A673 (cell line): Measurements from ENCODE around the gene AOPEP. TPM values are rescaled to one million over a fixed set of nuclear protein-coding genes. Genes with fewer than 3 reads are reported as not detected.

Experiments
- BruUV-seq: library from RNA; stranded (reverse); fragments of 400-500 nt; replicated peaks from 2 replicates; lab custom pipeline; 2021; lab: Mats Ljungman, UMichigan
- CTCF ChIA-PET: fragments of 300-600 bp; sonication (Branson Sonifier 250); formaldehyde crosslinking; loops from one replicate; lab custom pipeline; 2022; ENCODE audit warnings: antibody characterized with exemption; lab: Charles Lee
- POLR2A ChIA-PET: fragments of 300-600 bp; sonication (Branson Sonifier 250); formaldehyde crosslinking; loops from one replicate; lab custom pipeline; 2022; ENCODE audit warnings: antibody characterized with exemption; ENCODE audit not compliant: low non-redundant PET; lab: Charles Lee
- DNase-seq: peaks from one replicate; pipeline ENCODE4 v3.0.0-alpha.2; 2015; ENCODE audit warnings: low spot score
- H3K27ac ChIP-seq: fragments of 200-600 bp; sonication (generic); 2 replicates; pipeline ENCODE4 v1.5.1; 2016; ENCODE audit warnings: mixed run types, low read depth, mild to moderate bottlenecking, mixed read lengths, antibody characterized with exemption, low read length; ENCODE audit not compliant: poor library complexity, severe bottlenecking
- H3K27me3 ChIP-seq: fragments of 200-600 bp; sonication (generic); replicated peaks from 2 replicates; pipeline ENCODE4 v1.6.1; 2017; ENCODE audit warnings: mixed run types, low read depth, mild to moderate bottlenecking, mixed read lengths, antibody characterized with exemption, low read length; ENCODE audit not compliant: insufficient read depth, poor library complexity
- H3K36me3 ChIP-seq: fragments of 200-600 bp; sonication (generic); 2 replicates; pipeline ENCODE4 v1.6.1; 2016; ENCODE audit warnings: mixed run types, mild to moderate bottlenecking, mixed read lengths, antibody characterized with exemption, low read length; ENCODE audit not compliant: insufficient read depth, poor library complexity, severe bottlenecking
- H3K4me1 ChIP-seq: fragments of 200-600 bp; sonication (generic); 2 replicates; pipeline ENCODE4 v1.6.1; 2017; ENCODE audit warnings: mixed run types, mild to moderate bottlenecking, mixed read lengths, antibody characterized with exemption, low read length; ENCODE audit not compliant: insufficient read depth, poor library complexity, severe bottlenecking
- H3K4me3 ChIP-seq: fragments of 200-600 bp; sonication (generic); 2 replicates; pipeline ENCODE4 v1.5.1; 2016; ENCODE audit warnings: low read depth, mixed run types, mild to moderate bottlenecking, mixed read lengths, low read length; ENCODE audit not compliant: poor library complexity, severe bottlenecking
- H3K9me3 ChIP-seq: fragments of 200-600 bp; sonication (generic); 2 replicates; pipeline ENCODE4 v1.6.1; 2016; ENCODE audit warnings: mixed run types, low read depth, mild to moderate bottlenecking, mixed read lengths, antibody characterized with exemption, low read length; ENCODE audit not compliant: poor library complexity, severe bottlenecking
- EZH2 ChIP-seq: fragments of 200-600 bp; sonication (generic); IDR thresholded peaks from 2 replicates; pipeline ENCODE4 v1.6.1; 2017; ENCODE audit warnings: borderline replicate concordance, low read depth, mild to moderate bottlenecking, mixed read lengths, antibody characterized with exemption, low read length; ENCODE audit not compliant: poor library complexity, severe bottlenecking
- intact Hi-C: fragments of 100-400 bp; cut with micrococcal nuclease; formaldehyde crosslinking; loops from one replicate; pipeline ENCODE4 v1.10.0; 2022; ENCODE audit not compliant: unreplicated experiment
- total RNA-seq: library from RNA; stranded (reverse); gene quantifications from 2 replicates; pipeline ENCODE4 v1.2.3, GENCODE V29; 2021
- TF ChIP-seq, protein P1 (sequence below): fragments of 300-800, 200-600 bp; sonication (generic); conservative IDR thresholded peaks from 2 replicates; pipeline ENCODE4 v1.5.1; 2017; ENCODE audit warnings: low read depth, mild to moderate bottlenecking, antibody characterized with exemption, low read length, moderate library complexity, mixed read lengths

The AOPEP gene
- total RNA-seq, 1 experiment from 2014 or later, result 17.5 TPM

GRCh38 chr9:94950040-94950578, 223.6 kb downstream of the AOPEP start:
- BruUV-seq, result no TSS peak
- Histone ChIP-seq H3K36me3 (no peaks in the 10 kb centered on the region), H3K27ac (no peak overlapping the region), H3K4me3 (no peak overlapping the region), H3K4me1 (peaks cover 5% of the 10 kb centered on the region), H3K9me3 (no peaks in the 10 kb centered on the region), H3K27me3 (no peaks in the 10 kb centered on the region)
- TF ChIP-seq, protein P1, sequence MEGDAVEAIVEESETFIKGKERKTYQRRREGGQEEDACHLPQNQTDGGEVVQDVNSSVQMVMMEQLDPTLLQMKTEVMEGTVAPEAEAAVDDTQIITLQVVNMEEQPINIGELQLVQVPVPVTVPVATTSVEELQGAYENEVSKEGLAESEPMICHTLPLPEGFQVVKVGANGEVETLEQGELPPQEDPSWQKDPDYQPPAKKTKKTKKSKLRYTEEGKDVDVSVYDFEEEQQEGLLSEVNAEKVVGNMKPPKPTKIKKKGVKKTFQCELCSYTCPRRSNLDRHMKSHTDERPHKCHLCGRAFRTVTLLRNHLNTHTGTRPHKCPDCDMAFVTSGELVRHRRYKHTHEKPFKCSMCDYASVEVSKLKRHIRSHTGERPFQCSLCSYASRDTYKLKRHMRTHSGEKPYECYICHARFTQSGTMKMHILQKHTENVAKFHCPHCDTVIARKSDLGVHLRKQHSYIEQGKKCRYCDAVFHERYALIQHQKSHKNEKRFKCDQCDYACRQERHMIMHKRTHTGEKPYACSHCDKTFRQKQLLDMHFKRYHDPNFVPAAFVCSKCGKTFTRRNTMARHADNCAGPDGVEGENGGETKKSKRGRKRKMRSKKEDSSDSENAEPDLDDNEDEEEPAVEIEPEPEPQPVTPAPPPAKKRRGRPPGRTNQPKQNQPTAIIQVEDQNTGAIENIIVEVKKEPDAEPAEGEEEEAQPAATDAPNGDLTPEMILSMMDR, result no peak
- no peak for TF ChIP-seq EZH2
- DNase-seq, result no peak
- POLR2A ChIA-PET, result no interaction called here
- CTCF ChIA-PET, result no interaction called here
- intact Hi-C loops, result no loop called here

DNA sequence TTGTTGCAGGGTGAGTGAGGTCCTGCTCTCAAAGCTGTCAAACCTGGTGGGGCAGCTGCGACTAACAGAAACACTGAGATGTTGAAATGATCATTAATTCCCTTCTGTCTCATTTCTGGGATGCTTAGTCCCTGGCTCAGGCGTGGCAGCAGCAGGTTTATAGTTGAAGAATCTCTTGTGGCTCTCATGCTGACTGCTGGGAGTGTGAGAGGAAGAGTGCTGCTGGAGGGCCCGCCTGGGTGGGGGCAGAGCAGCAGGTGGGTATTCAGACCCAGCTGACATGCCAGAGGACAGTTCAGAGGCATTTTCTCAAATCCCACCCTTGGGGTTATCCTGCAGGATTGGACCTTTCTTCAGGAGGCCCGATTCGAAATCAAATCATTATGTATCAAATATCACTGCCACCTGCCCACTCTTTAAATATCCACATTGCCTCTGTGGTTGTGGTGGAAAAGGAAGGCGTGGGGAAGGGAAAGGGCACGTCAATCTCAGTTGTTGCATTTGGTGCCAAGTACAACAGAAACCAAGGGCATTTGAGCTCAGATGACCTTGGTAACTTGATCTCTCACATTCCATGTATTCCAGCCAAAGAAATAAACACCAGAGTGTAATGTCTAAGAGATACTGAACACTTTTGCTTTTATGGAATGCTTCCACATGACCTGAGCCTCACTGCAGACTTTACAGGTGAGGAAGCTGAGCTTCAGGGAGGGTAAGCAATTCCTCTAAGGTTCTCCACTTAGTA, 224.3 kb downstream of the AOPEP start:
- Histone ChIP-seq H3K9me3 (no peaks in the 10 kb centered on the region), H3K4me3 (no peak overlapping the region), H3K27me3 (no peaks in the 10 kb centered on the region), H3K36me3 (no peaks in the 10 kb centered on the region), H3K27ac (no peak overlapping the region), H3K4me1 (peaks cover 5% of the 10 kb centered on the region)
- intact Hi-C loops, result no loop called here
- TF ChIP-seq, protein P1, result no peak
- TF ChIP-seq EZH2, result no peak
- no TSS peak for BruUV-seq
- no peak for DNase-seq
- POLR2A ChIA-PET, result no interaction called here
- CTCF ChIA-PET, result interaction anchor here (1.1 kb wide), 1 partner anchor 164 kb away, joined by 3 read pairs; no protein-coding TSS in a partner anchor

GRCh38 chr9:94951324-94952135, 225.0 kb downstream of the AOPEP start:
- DNase-seq, result no peak
- Histone ChIP-seq H3K9me3 (no peaks in the 10 kb centered on the region), H3K4me1 (peaks cover 5% of the 10 kb centered on the region), H3K36me3 (no peaks in the 10 kb centered on the region), H3K4me3 (no peak overlapping the region), H3K27me3 (no peaks in the 10 kb centered on the region), H3K27ac (no peak overlapping the region)
- intact Hi-C loops, result no loop called here
- no TSS peak for BruUV-seq
- TF ChIP-seq EZH2, result no peak
- TF ChIP-seq, protein P1, result no peak
- ChIA-PET CTCF (interaction anchor here (1.1 kb wide), 1 partner anchor 165 kb away, joined by 3 read pairs; no protein-coding TSS in a partner anchor), POLR2A (no interaction called here)
